ENCODE results near the gene PPP3R1. TPM values are rescaled to one million over a fixed set of nuclear protein-coding genes. Genes with fewer than 3 reads are reported as not detected.

PPP3R1 gene
- total RNA-seq, result 54.5 TPM
- long read RNA-seq, partial matches to known transcripts, result 0 of 8 reads
- long read RNA-seq, other reads (novel, unspliced or antisense), result 5 of 8 reads

- H3K27me3 ChIP-seq (ENCODE audit: low read depth), result no peaks in the 10 kb centered on the region
- DNase-seq, result peak; percentile 97
- H3K36me3 ChIP-seq, result no peaks in the 10 kb centered on the region
- intact Hi-C loops (cut with DNase I), result no loop called here
- peak within 1 kb of the TSS; percentile 66 for H3K4me3 ChIP-seq
- no peaks in the 10 kb centered on the region for H3K9me3 ChIP-seq
- peak within 1 kb of the TSS; percentile 90 for H3K27ac ChIP-seq
- H3K4me1 ChIP-seq, result peaks cover 56% of the 10 kb centered on the region
- ATAC-seq, result peak; percentile 97 to 98
- TF ChIP-seq, protein P1, sequence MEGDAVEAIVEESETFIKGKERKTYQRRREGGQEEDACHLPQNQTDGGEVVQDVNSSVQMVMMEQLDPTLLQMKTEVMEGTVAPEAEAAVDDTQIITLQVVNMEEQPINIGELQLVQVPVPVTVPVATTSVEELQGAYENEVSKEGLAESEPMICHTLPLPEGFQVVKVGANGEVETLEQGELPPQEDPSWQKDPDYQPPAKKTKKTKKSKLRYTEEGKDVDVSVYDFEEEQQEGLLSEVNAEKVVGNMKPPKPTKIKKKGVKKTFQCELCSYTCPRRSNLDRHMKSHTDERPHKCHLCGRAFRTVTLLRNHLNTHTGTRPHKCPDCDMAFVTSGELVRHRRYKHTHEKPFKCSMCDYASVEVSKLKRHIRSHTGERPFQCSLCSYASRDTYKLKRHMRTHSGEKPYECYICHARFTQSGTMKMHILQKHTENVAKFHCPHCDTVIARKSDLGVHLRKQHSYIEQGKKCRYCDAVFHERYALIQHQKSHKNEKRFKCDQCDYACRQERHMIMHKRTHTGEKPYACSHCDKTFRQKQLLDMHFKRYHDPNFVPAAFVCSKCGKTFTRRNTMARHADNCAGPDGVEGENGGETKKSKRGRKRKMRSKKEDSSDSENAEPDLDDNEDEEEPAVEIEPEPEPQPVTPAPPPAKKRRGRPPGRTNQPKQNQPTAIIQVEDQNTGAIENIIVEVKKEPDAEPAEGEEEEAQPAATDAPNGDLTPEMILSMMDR (IDR thresholded peaks at IDR 0.05), result no peak
Measured at GRCh38 chr2:68252400-68253218, at the start of gene PPP3R1. PPP3R1 (minus strand) TSS chr2:68252532; CDS start chr2:68252127, 405 bp downstream.

- no peak overlapping the region for H3K4me3 ChIP-seq
- no peak for ATAC-seq
- no peaks in the 10 kb centered on the region for H3K9me3 ChIP-seq
- intact Hi-C loops (cut with DNase I), result no loop called here
- no peak for DNase-seq
- H3K36me3 ChIP-seq, result no peaks in the 10 kb centered on the region
- TF ChIP-seq, protein P1 (IDR thresholded peaks at IDR 0.05), result no peak
- H3K27me3 ChIP-seq (ENCODE audit: low read depth), result no peaks in the 10 kb centered on the region
- no peak overlapping the region for H3K27ac ChIP-seq
- H3K4me1 ChIP-seq, result peaks cover 5% of the 10 kb centered on the region
Measured at GRCh38 chr2:68295516-68295915, 43.2 kb upstream of the PPP3R1 start.

GRCh38 chr2:68294913-68295312 is 42.6 kb upstream of the PPP3R1 start:
- Histone ChIP-seq H3K27me3 (ENCODE audit: low read depth) (no peaks in the 10 kb centered on the region), H3K4me1 (peaks cover 6% of the 10 kb centered on the region), H3K36me3 (no peaks in the 10 kb centered on the region), H3K27ac (no peak overlapping the region), H3K4me3 (no peak overlapping the region), H3K9me3 (no peaks in the 10 kb centered on the region)
- intact Hi-C loops (cut with DNase I), result no loop called here
- DNase-seq (no peak), ATAC-seq (no peak)
- TF ChIP-seq, protein P1 (IDR thresholded peaks at IDR 0.05), result no peak

DNA sequence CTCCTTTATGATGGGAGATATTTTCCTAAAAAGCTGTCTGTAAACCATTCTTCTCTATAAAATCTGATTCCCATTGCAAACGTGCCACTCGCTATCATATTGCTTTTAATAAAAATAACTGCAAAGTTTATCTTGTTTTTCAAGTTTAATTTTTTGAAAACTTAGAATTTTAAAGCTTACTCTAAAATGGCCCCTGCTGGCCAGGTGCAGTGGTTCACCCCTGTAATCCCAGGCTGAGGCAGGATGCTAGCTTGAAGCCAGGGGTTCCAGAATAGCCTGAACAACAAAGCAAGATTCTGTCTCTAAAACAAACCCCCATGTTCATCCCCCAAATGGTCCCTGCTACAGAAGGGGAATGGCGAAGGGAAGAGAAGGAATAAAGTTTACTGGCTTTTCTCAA is 41.9 kb upstream of the PPP3R1 start:
- Histone ChIP-seq H3K4me3 (no peak overlapping the region), H3K27ac (no peak overlapping the region), H3K9me3 (no peaks in the 10 kb centered on the region), H3K36me3 (no peaks in the 10 kb centered on the region), H3K4me1 (peaks cover 6% of the 10 kb centered on the region), H3K27me3 (ENCODE audit: low read depth) (no peaks in the 10 kb centered on the region)
- no peak for DNase-seq
- intact Hi-C loops (cut with DNase I), result no loop called here
- TF ChIP-seq, protein P1 (IDR thresholded peaks at IDR 0.05), result no peak
- no peak for ATAC-seq

DNA sequence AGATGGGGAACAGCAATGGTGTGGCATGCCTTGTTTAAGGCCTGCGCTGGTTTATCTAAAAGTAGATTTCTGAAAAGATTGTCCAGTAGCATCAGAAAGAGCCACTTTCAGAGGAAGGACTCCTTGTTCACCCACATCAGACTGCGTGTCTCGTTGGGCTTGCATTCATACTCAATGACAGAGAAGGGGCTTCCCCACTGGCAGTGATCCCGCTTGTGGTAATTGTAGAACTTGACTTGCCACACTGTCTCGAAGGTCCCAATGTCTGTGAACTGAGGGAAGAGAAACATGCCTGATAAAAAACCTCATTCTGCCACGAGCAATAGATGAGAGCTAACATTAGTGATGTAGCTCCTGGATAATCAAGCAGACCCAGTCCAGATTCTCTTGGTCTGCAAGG is 41.4 kb upstream of the PPP3R1 start:
- ATAC-seq (no peak), DNase-seq (no peak)
- Histone ChIP-seq H3K27ac (no peak overlapping the region), H3K4me3 (no peak overlapping the region), H3K9me3 (no peaks in the 10 kb centered on the region), H3K36me3 (no peaks in the 10 kb centered on the region), H3K4me1 (peaks cover 7% of the 10 kb centered on the region), H3K27me3 (ENCODE audit: low read depth) (no peaks in the 10 kb centered on the region)
- intact Hi-C loops (cut with DNase I), result no loop called here
- TF ChIP-seq, protein P1 (IDR thresholded peaks at IDR 0.05), result no peak

Measured in lower lobe of right lung (tissue), 2 donors.